ENCODE data around the gene TWIST2. TPM values are rescaled to one million over a fixed set of nuclear protein-coding genes. Genes with fewer than 3 reads are reported as not detected.

TWIST2 gene
- polyA plus RNA-seq, 3 donors from 2014 or later = 0.17 to 0.61 TPM; not detected in 1

GRCh38 chr2:238845583-238846377 is 2.1 kb upstream of the TWIST2 start:
- Mint-ChIP-seq H3K36me3 (no peaks in the 10 kb centered on the region), H3K27ac (no peak overlapping the region), H3K9me3 (no peaks in the 10 kb centered on the region), H3K4me1 (peaks cover 0 to 1% of the 10 kb centered on the region in 2 donors), H3K27me3 (ENCODE audit: low read depth in 3 of 3) (peaks cover 4 to 21% (median 10%) of the 10 kb centered on the region in 3 donors), H3K4me3 (peak overlapping the region in 1 of 5 donors; percentile 52)
- no peak for DNase-seq

- H3K36me3 Mint-ChIP-seq = no peaks in the 10 kb centered on the region
- DNase-seq = no peak
- no peak overlapping the region for H3K4me3 Mint-ChIP-seq
- H3K27ac Mint-ChIP-seq = no peak overlapping the region
- no peaks in the 10 kb centered on the region for H3K9me3 Mint-ChIP-seq
- peaks cover 0 to 1% of the 10 kb centered on the region in 2 donors for H3K4me1 Mint-ChIP-seq
- H3K27me3 Mint-ChIP-seq (ENCODE audit: low read depth in 3 of 3) = peaks cover 4 to 21% (median 10%) of the 10 kb centered on the region in 3 donors
Observed at GRCh38 chr2:238846378-238846627, 1.6 kb upstream of the TWIST2 start.

GRCh38 chr2:238846628-238847418 is 1.1 kb upstream of the TWIST2 start:
- peaks cover 4 to 21% (median 10%) of the 10 kb centered on the region in 3 donors for H3K27me3 Mint-ChIP-seq (ENCODE audit: low read depth in 3 of 3)
- DNase-seq = no peak
- H3K36me3 Mint-ChIP-seq = no peaks in the 10 kb centered on the region
- peaks cover 0 to 1% of the 10 kb centered on the region in 2 donors for H3K4me1 Mint-ChIP-seq
- no peak overlapping the region for H3K4me3 Mint-ChIP-seq
- H3K27ac Mint-ChIP-seq = no peak overlapping the region
- H3K9me3 Mint-ChIP-seq = no peaks in the 10 kb centered on the region

DNA sequence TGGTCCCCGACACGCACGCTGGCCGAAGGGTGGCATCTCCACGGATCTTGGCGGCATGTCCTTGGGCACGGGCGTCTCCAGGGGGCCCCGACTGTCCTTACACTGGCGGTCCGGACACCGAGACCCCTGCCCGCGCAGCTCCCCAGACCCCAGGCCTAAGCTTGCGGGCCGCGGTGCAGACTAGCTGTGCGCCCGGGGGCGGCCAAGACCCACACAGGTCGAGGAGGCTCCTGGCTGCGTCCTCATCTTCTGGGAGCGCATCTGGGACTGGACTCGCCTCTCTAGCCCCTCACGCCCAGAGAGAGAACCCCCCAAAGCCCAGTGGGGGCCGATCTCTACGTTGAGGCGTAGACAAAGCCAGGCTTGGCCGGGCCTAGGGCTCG is 475 bp upstream of the TWIST2 start:
- Mint-ChIP-seq H3K4me1 (peaks cover 0 to 1% of the 10 kb centered on the region in 2 donors), H3K4me3 (no peak overlapping the region), H3K27me3 (ENCODE audit: low read depth in 3 of 3) (peaks cover 4 to 21% (median 11%) of the 10 kb centered on the region in 3 donors), H3K9me3 (no peaks in the 10 kb centered on the region), H3K36me3 (no peaks in the 10 kb centered on the region), H3K27ac (no peak overlapping the region)
- DNase-seq = no peak

DNA sequence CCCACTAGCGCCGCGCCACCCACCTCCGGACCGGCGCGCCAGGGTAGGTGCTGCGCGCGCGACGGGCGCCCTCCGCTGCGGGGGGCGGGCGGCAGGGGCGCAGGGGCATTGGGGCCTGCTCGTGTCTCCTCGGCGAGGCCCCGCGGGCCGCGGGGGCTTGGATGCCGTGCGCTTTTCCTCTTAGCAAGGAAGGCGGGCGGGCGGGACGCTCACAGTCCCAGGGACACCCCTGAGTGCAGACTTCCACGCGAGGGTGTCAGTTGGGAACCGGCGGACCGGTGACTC is 748 bp downstream of the TWIST2 start:
- Mint-ChIP-seq H3K4me3 (no peak overlapping the region), H3K27ac (no peak overlapping the region), H3K27me3 (ENCODE audit: low read depth in 3 of 3) (peaks cover 3 to 17% (median 10%) of the 10 kb centered on the region in 3 donors), H3K4me1 (peaks cover 0 to 1% of the 10 kb centered on the region in 2 donors), H3K36me3 (no peaks in the 10 kb centered on the region), H3K9me3 (no peaks in the 10 kb centered on the region)
- DNase-seq = no peak

DNA sequence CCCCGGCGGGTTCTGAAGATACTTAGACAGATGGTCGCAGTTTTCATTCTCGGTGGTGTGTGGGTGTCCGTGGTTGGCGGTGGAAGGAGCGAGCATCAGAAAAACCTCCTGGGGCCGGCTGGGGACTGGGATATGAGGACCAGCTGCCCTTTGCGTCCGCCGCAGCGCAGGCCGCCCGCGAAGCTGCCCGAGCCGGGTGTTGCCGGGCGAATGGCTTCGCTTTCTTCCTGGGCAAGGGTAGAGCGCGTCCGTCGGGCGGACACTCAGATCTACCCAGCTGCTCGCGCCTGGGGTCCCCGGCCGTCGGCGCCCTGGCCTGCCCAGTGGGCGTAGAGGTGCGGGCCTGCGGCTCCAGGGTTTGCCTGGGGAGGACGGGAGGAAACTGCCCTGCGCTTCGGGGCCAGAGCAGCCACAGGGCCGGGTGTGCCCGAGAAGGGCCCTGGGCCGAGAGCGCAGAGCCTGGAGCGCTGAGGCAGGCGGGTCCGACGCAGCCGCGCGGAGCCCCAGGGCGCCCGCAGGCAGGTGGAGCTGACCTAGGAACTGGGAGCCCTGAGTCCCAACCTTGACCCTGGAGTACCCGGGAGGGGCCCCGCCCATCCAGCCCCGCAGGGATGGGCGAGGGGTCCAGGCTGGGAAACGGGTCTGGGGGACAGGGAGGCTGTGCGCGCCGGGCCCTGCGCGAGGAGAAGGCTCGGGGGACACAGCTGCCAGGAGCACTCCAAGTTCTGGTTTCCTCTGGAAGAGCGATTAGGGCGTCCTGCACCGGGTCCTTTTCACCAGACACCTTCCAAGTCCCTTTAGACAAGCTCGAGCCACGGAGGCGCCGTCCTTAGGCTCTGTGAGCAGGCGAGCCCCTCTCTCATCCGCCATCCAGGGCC is 1.3 kb downstream of the TWIST2 start:
- H3K36me3 Mint-ChIP-seq = no peaks in the 10 kb centered on the region
- no peak for DNase-seq
- peaks cover 3 to 15% (median 12%) of the 10 kb centered on the region in 3 donors for H3K27me3 Mint-ChIP-seq (ENCODE audit: low read depth in 3 of 3)
- H3K9me3 Mint-ChIP-seq = no peaks in the 10 kb centered on the region
- no peak overlapping the region for H3K4me3 Mint-ChIP-seq
- H3K27ac Mint-ChIP-seq = no peak overlapping the region
- H3K4me1 Mint-ChIP-seq = peaks cover 0 to 1% of the 10 kb centered on the region in 2 donors

- Mint-ChIP-seq H3K4me3 (no peak overlapping the region), H3K36me3 (no peaks in the 10 kb centered on the region), H3K27me3 (ENCODE audit: low read depth in 3 of 3) (peaks cover 3 to 10% (median 9%) of the 10 kb centered on the region in 3 donors), H3K27ac (no peak overlapping the region), H3K9me3 (no peaks in the 10 kb centered on the region), H3K4me1 (peaks cover 0 to 1% of the 10 kb centered on the region in 2 donors)
- no peak for DNase-seq
Observed at GRCh38 chr2:238850091-238850490, 2.2 kb downstream of the TWIST2 start.

GRCh38 chr2:238851026-238851425 is 3.1 kb downstream of the TWIST2 start:
- peaks cover 0 to 4% (median 2%) of the 10 kb centered on the region in 3 donors for H3K27me3 Mint-ChIP-seq (ENCODE audit: low read depth in 3 of 3)
- no peaks in the 10 kb centered on the region for H3K4me1 Mint-ChIP-seq
- DNase-seq = no peak
- H3K4me3 Mint-ChIP-seq = no peak overlapping the region
- H3K36me3 Mint-ChIP-seq = no peaks in the 10 kb centered on the region
- H3K27ac Mint-ChIP-seq = no peak overlapping the region
- H3K9me3 Mint-ChIP-seq = no peaks in the 10 kb centered on the region

GRCh38 chr2:238851761-238852160 is 3.9 kb downstream of the TWIST2 start:
- Mint-ChIP-seq H3K27me3 (ENCODE audit: low read depth in 3 of 3) (peaks cover 0 to 4% (median 2%) of the 10 kb centered on the region in 3 donors), H3K4me1 (no peaks in the 10 kb centered on the region), H3K27ac (no peak overlapping the region), H3K9me3 (no peaks in the 10 kb centered on the region), H3K4me3 (no peak overlapping the region), H3K36me3 (no peaks in the 10 kb centered on the region)
- no peak for DNase-seq

GRCh38 chr2:238852206-238852869 is 4.5 kb downstream of the TWIST2 start:
- Mint-ChIP-seq H3K27ac (no peak overlapping the region), H3K4me1 (no peaks in the 10 kb centered on the region), H3K9me3 (no peaks in the 10 kb centered on the region), H3K36me3 (no peaks in the 10 kb centered on the region), H3K4me3 (no peak overlapping the region), H3K27me3 (ENCODE audit: low read depth in 3 of 3) (peaks cover 0 to 4% (median 2%) of the 10 kb centered on the region in 3 donors)
- DNase-seq = no peak

GRCh38 chr2:238853218-238853617 is 5.3 kb downstream of the TWIST2 start:
- DNase-seq = no peak
- H3K36me3 Mint-ChIP-seq = no peaks in the 10 kb centered on the region
- H3K27ac Mint-ChIP-seq = no peak overlapping the region
- H3K4me1 Mint-ChIP-seq = no peaks in the 10 kb centered on the region
- H3K9me3 Mint-ChIP-seq = no peaks in the 10 kb centered on the region
- H3K4me3 Mint-ChIP-seq = no peak overlapping the region
- peaks cover 0 to 4% (median 2%) of the 10 kb centered on the region in 3 donors for H3K27me3 Mint-ChIP-seq (ENCODE audit: low read depth in 3 of 3)

DNA sequence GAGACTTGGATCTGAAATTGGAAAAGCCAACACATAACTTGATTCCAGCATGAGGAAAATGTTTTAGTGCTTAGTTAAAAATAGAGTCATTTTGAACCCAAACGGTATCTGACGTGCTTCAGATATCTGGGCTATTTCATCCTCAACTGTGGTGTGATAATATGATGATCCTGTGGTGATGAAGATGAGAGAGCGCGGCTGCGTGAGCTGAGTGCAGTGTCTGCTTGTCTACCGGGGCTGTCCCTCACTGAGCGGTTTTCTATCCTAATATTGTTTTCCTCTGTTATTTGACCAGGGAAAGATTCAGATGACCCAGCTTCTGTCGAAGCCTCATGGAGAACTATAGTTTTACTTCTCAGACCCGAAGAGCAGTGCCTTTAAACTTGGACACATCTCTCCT is 5.8 kb downstream of the TWIST2 start:
- Mint-ChIP-seq H3K9me3 (no peaks in the 10 kb centered on the region), H3K36me3 (no peaks in the 10 kb centered on the region), H3K4me3 (no peak overlapping the region), H3K4me1 (no peaks in the 10 kb centered on the region), H3K27me3 (ENCODE audit: low read depth in 3 of 3) (peaks cover 0 to 4% (median 2%) of the 10 kb centered on the region in 3 donors), H3K27ac (no peak overlapping the region)
- no peak for DNase-seq

GRCh38 chr2:238854246-238854645 is 6.4 kb downstream of the TWIST2 start:
- no peaks in the 10 kb centered on the region for H3K9me3 Mint-ChIP-seq

More at GRCh38 chr2:238854246-238854645, 6.4 kb downstream of the TWIST2 start:
- Mint-ChIP-seq H3K27me3 (ENCODE audit: low read depth in 3 of 3) (peaks cover 0 to 4% (median 2%) of the 10 kb centered on the region in 3 donors), H3K4me1 (no peaks in the 10 kb centered on the region), H3K27ac (no peak overlapping the region), H3K36me3 (no peaks in the 10 kb centered on the region), H3K4me3 (no peak overlapping the region)
- no peak for DNase-seq

All from immature natural killer cell (primary cell).